SK-N-DZ (cell line): ENCODE data around the gene RALGPS1.

Source experiments
- DNase-seq: peaks from one replicate; pipeline ENCODE4 v3.0.0-alpha.2; 2015; ENCODE audit warnings: low spot score

RALGPS1 gene

GRCh38 chr9:127222388-127223095, 308.0 kb downstream of the RALGPS1 start:
- DNase-seq: no peak

- DNase-seq: no peak
These were observed 308.7 kb downstream of the RALGPS1 start for GRCh38 chr9:127223266-127223665.

GRCh38 chr9:127223810-127224177, 309.2 kb downstream of the RALGPS1 start:
- no peak for DNase-seq

- DNase-seq: peak; percentile 93
These were observed 309.7 kb downstream of the RALGPS1 start for GRCh38 chr9:127224178-127224882.

GRCh38 chr9:127224883-127225739, 310.5 kb downstream of the RALGPS1 start:
- DNase-seq: peak; percentile 84

- DNase-seq: no peak
These were observed 311.4 kb downstream of the RALGPS1 start for GRCh38 chr9:127225801-127226625.

- DNase-seq: no peak
These were observed 315.3 kb downstream of the RALGPS1 start for GRCh38 chr9:127229691-127230417.

GRCh38 chr9:127231666-127232065, 317.1 kb downstream of the RALGPS1 start:
- DNase-seq: no peak

- DNase-seq: no peak
These were observed 318.4 kb downstream of the RALGPS1 start for GRCh38 chr9:127232833-127233549.

GRCh38 chr9:127233550-127233949, 319.0 kb downstream of the RALGPS1 start:
- DNase-seq: no peak

GRCh38 chr9:127233989-127234388, 319.4 kb downstream of the RALGPS1 start:
- no peak for DNase-seq

GRCh38 chr9:127237801-127238200, 323.2 kb downstream of the RALGPS1 start:
- peak; percentile 60 for DNase-seq

GRCh38 chr9:127241354-127241753, 326.8 kb downstream of the RALGPS1 start:
- DNase-seq: no peak

- DNase-seq: peak; percentile 92
These were observed 330.3 kb downstream of the RALGPS1 start for GRCh38 chr9:127244609-127245601.

GRCh38 chr9:127245637-127246164, 331.1 kb downstream of the RALGPS1 start:
- DNase-seq: no peak

GRCh38 chr9:127248241-127248640, 333.7 kb downstream of the RALGPS1 start:
- DNase-seq: no peak

- DNase-seq: no peak
These were observed 335.3 kb downstream of the RALGPS1 start for GRCh38 chr9:127249877-127250276.

GRCh38 chr9:127250896-127251391, 336.4 kb downstream of the RALGPS1 start:
- no peak for DNase-seq
